GM11168 (cell line): ENCODE results near the gene SEPTIN10.
"Not testable (repeated sequence)": the region's sequence is repeated elsewhere in the genome, so short reads cannot be mapped to it uniquely, and the experiment has no call there.

ENCODE experiments used
- in situ Hi-C: fragments of 300-500 bp; cut with MboI; formaldehyde crosslinking; loops from one replicate; pipeline ENCODE4 v1.12.0; 2022; ENCODE audit warnings: low sequenced_read_pairs; ENCODE audit not compliant: unreplicated experiment

Gene SEPTIN10

GRCh38 chr2:109607766-109608165, 6.0 kb downstream of the SEPTIN10 start:
- in situ Hi-C loops, result no loop called here

DNA sequence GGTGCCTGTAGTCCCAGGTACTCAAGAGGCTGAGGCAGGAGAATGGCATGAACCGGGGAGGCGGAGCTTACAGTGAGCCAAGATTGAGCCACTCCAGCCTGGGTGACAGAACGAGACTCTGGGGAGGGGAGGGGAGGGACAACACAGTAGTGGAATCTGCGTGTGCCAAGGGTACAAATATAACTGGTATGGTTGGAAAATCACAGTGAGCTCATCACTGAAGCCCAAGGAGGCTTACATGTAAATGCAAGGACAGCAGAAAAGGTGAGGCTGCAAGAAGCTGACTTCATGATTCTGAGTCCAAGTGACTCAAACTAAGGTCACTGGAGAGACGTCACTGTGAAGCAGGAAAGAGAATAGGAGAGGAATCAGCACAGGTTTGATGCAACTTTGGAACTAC, 9.2 kb downstream of the SEPTIN10 start:
- in situ Hi-C loops, result no loop called here

DNA sequence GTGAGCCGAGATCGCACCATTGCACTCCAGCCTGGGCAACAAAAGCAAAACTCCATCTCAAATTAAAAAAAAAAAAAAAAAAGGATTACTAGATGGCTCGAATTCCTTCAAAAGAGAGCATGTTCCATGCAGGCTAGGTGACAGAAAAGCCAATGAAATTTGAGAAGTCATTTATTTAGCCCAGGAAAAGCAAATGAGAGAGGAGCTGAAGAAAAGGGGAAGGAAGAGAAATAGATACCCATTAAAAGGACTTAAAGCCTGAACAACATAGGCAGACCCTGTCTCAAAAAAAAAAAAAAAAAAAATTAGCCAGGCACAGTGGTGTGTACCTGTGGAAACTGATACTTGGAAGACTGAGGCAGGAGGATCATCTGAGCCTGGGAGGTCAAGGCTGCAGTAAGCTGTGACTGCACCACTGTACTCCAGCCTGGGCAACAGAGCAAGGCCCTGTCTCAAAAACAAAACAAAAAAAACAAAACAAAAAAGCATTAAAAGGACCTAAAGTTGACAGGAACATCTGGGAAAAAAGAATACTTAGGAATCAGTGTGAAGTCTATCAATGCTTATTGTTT, 11.1 kb downstream of the SEPTIN10 start:
- in situ Hi-C loops, result no loop called here

GRCh38 chr2:109601783-109602182, 12.0 kb downstream of the SEPTIN10 start:
- in situ Hi-C loops, result no loop called here

- in situ Hi-C loops, result no loop called here
These were observed 16.5 kb downstream of the SEPTIN10 start for GRCh38 chr2:109597283-109597682.

GRCh38 chr2:109595644-109596043, 18.1 kb downstream of the SEPTIN10 start:
- in situ Hi-C loops, result no loop called here

DNA sequence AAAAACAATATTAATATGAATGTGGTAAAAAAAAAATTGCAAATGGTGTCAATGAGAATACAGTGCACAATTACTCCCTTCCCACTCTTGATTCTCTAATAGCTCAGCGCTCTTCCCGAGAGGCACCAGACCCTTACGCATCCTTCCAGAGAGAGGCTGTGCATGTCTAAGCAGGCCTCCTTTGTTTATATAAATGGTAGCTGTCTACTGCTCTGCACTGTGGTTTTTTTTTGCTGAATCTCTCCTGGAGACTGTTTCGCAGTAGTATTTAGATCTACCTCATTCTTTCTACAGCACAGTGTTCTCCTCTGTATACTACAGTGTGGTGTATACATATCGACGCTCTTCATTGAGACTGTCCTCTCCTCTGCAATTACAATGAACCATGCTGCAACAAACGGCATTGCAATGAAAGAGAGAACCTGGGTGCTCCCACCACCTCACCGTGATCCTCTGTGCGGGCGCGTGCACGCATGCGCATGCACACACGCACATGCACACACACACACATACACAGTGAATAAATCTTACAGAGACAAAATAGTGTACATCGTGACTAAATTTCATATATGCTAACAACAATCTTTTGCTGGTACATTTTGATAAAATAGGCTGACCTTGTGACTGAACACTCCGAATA, 19.4 kb downstream of the SEPTIN10 start:
- in situ Hi-C loops, result no loop called here

GRCh38 chr2:109592905-109593304, 20.9 kb downstream of the SEPTIN10 start:
- in situ Hi-C loops, result no loop called here

- in situ Hi-C loops, result no loop called here
These were observed 22.6 kb downstream of the SEPTIN10 start for GRCh38 chr2:109591206-109591605.

DNA sequence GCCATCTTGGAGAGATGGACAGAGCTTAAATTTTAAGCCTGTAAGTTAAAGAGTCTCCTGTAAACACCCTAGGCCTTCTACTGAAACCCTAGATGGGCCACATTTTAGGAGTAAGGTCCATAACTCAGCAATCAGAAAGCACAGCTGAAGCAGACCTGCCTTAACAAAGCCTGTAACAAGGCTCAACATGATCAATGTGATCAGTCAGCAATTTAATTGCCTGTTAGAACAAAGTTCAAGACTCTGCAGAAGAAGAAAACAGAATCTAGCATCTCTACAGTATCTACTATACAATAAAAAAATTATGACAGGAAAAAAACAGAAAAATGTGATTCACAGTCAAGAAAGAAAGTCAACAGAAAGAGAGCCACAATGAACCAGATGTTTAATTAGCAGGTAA, 27.1 kb downstream of the SEPTIN10 start:
- in situ Hi-C loops, result no loop called here

GRCh38 chr2:109582928-109583895, 30.6 kb downstream of the SEPTIN10 start:
- in situ Hi-C loops, result no loop called here

- in situ Hi-C loops, result not testable (repeated sequence)
These were observed 36.1 kb downstream of the SEPTIN10 start for GRCh38 chr2:109577630-109578029.

GRCh38 chr2:109575373-109575772, 38.4 kb downstream of the SEPTIN10 start:
- in situ Hi-C loops, result no loop called here

- in situ Hi-C loops, result no loop called here
These were observed 49.7 kb downstream of the SEPTIN10 start for GRCh38 chr2:109563980-109564550.

GRCh38 chr2:109563288-109563687, 50.5 kb downstream of the SEPTIN10 start:
- in situ Hi-C loops, result no loop called here

- in situ Hi-C loops, result no loop called here
These were observed 51.3 kb downstream of the SEPTIN10 start for GRCh38 chr2:109562421-109562820.

- in situ Hi-C loops, result no loop called here
These were observed 53.5 kb downstream of the SEPTIN10 start for GRCh38 chr2:109560265-109560664.

DNA sequence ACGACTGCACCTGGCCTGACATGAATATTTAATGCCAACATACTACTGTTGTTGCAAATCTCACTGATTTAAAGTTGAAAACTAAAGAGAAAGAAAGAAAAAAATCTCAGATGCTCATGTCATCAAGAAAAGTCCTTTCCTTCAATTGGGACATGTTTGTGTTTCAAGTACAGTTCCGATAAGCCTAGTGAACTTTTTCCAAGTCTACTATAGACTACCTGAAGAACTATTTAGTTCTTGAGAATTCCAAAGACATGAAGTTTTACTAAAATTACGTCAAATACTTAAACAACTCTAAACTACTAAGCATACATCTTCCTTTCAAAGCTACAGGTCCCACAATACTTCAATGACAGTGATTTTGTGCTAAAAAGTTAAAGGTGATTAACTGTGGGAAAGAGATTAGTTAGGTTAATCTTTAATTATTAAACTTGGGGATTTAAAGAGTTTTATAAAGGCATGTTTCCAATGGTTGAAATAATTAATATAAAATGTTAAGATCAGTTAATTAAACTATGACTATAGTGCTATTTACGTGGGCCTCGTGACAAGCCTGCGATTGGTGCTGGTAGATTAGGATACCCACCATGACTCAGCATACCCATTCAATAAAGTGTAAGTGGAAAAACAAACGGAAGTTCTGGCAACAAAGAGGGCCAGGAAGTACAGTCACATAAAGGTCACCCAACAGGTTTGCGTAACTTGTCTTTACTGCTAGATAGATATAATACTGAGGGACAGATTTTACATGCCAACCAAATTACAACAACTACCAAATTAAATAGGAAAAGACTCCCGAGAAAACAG, 55.5 kb downstream of the SEPTIN10 start:
- in situ Hi-C loops, result loop anchor here (10.0 kb wide), 1 partner anchor 167 kb away; no protein-coding TSS in a partner anchor

DNA sequence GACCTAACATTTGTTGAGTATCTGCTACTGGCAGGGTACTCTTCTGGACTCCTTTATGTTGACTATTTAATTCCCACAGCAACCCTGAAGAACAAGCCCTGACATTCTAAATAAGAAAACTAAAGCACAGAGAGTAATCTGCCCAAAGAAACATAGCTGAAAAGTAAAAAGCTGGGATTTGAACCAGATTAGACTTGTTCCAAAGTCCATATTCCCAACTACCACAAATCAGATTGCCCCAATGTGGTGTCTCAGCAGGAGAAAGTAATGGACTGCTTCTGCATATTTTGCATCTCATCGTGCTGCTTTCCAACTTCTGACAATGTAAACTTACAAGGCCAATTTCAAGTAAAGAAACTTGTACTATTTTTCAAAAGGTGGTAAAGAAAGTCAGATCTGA, 56.5 kb downstream of the SEPTIN10 start:
- in situ Hi-C loops, result loop anchor here (10.0 kb wide), 1 partner anchor 167 kb away; no protein-coding TSS in a partner anchor
